Nephron (organoid): Measurements from ENCODE around the gene SRBD1.

Experiments
- H3K27ac Mint-ChIP-seq, 3 experiments: 2 replicates each; pipeline ENCODE4 v1.8.0; 2020; ENCODE audit warnings: mixed read lengths in 3 of 3, mild to moderate bottlenecking in 2 of 3, moderate library complexity in 1 of 3
- H3K27me3 Mint-ChIP-seq: 2 replicates; pipeline ENCODE4 v1.8.0; 2021; ENCODE audit warnings: low read depth, mild to moderate bottlenecking, moderate library complexity, mixed read lengths
- H3K36me3 Mint-ChIP-seq: 2 replicates; pipeline ENCODE4 v1.8.0; 2020; ENCODE audit warnings: low read depth, mixed read lengths
- H3K4me1 Mint-ChIP-seq: 2 replicates; pipeline ENCODE4 v1.8.0; 2020; ENCODE audit warnings: mixed read lengths
- H3K4me3 Mint-ChIP-seq, 3 experiments: 2 replicates each; pipeline ENCODE4 v1.8.0; 2020; ENCODE audit warnings: mild to moderate bottlenecking in 3 of 3, mixed read lengths in 3 of 3, moderate library complexity in 2 of 3
- H3K9me3 Mint-ChIP-seq: 2 replicates; pipeline ENCODE4 v1.8.0; 2020; ENCODE audit warnings: mixed read lengths
- TF ChIP-seq, protein P1 (sequence below), 3 experiments: fragments of 200-600 bp; sonication (generic); IDR thresholded peaks; one replicate each; pipeline ENCODE4 v1.5.0; 2021; ENCODE audit warnings: antibody characterized with exemption in 3 of 3; ENCODE audit not compliant: unreplicated experiment in 3 of 3

The SRBD1 gene

DNA sequence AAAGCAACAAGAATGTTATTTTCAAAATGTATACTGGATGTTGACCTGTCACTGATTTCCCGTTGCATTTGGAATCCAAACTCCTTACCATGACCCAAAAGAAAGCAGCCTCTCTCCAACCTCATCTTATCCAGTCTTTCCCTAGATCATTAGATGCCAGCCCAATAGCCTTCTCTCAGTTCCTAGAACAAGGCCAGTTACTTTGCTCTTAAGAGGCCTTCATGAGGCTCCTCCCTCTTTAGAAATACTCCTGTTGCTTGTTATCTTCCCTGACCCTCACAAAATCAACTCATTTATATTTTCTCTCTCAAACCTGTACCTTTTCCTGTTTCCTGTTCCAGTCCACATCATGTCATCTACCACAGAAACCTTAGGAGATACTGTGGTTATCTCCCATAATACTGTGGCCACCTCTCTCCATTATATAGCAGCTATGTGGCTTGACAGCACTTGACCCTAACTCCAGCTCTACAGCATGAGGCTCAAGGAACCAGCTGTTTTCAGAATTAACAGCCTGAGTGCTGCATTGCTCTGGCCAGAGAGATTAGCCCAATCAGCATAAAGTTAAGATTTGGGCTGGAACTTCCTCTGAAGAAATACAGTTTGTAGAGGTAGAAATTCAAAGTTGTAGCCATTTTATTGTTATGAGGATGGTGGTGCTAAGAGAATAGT is 22.8 kb downstream of the SRBD1 start:
- Mint-ChIP-seq H3K27me3 (no peaks in the 10 kb centered on the region), H3K36me3 (peaks cover 10% of the 10 kb centered on the region), H3K9me3 (no peaks in the 10 kb centered on the region), H3K27ac (no peak overlapping the region), H3K4me3 (no peak overlapping the region), H3K4me1 (no peaks in the 10 kb centered on the region)
- TF ChIP-seq, protein P1, sequence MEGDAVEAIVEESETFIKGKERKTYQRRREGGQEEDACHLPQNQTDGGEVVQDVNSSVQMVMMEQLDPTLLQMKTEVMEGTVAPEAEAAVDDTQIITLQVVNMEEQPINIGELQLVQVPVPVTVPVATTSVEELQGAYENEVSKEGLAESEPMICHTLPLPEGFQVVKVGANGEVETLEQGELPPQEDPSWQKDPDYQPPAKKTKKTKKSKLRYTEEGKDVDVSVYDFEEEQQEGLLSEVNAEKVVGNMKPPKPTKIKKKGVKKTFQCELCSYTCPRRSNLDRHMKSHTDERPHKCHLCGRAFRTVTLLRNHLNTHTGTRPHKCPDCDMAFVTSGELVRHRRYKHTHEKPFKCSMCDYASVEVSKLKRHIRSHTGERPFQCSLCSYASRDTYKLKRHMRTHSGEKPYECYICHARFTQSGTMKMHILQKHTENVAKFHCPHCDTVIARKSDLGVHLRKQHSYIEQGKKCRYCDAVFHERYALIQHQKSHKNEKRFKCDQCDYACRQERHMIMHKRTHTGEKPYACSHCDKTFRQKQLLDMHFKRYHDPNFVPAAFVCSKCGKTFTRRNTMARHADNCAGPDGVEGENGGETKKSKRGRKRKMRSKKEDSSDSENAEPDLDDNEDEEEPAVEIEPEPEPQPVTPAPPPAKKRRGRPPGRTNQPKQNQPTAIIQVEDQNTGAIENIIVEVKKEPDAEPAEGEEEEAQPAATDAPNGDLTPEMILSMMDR (IDR thresholded peaks at IDR 0.05; ENCODE audit: unreplicated experiment in 3 of 3) = no peak

DNA sequence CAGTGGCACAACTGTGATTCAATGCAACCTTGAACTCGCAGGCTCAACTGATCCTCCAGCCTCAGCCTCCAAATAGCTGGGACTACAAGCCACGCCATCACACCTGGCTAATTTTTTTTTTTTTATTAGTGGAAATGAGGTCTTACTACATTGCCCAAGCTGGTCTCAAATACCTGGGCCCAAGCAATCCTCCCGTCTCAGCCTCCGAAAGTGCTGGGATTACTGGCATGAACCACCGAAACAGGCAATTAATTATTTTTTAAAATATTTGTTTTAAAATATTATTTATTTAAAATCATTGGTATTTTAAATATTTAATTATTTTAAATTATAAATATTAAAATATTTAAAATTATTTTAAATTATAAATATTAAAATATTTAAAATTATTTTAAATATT is 24.5 kb downstream of the SRBD1 start:
- peaks cover 13% of the 10 kb centered on the region for H3K36me3 Mint-ChIP-seq
- no peak overlapping the region for H3K4me3 Mint-ChIP-seq
- H3K4me1 Mint-ChIP-seq = no peaks in the 10 kb centered on the region
- H3K9me3 Mint-ChIP-seq = no peaks in the 10 kb centered on the region
- H3K27me3 Mint-ChIP-seq = no peaks in the 10 kb centered on the region
- TF ChIP-seq, protein P1 (IDR thresholded peaks at IDR 0.05; ENCODE audit: unreplicated experiment in 3 of 3) = no peak
- no peak overlapping the region for H3K27ac Mint-ChIP-seq

DNA sequence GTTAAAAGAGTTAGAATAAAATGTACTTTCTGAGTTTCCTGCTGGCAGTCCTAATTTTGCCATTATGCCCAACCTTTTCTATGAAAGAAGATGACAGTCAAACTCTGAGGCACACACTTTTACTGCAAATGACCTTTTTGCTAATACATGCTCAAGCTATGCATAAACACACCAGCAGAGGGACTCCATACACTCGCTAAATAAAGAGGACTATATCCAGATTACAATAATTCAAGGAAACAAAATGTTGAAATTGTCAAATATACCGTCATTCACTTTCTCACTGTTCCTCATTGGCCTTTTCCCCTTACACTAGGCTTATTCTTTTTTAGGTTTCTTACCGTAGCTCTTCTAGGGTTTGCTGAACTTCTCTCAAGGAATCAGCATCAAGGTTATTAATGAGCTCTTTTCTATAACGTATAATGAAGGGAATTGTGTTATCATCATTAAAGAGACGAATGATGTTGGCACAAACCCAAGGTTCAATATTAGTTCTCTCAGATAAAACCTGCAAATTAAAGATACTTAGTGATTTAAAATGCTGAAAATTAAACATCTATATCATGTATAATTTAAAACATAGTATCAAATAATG is 25.7 kb downstream of the SRBD1 start:
- Mint-ChIP-seq H3K27me3 (no peaks in the 10 kb centered on the region), H3K9me3 (no peaks in the 10 kb centered on the region), H3K4me1 (no peaks in the 10 kb centered on the region), H3K36me3 (peaks cover 14% of the 10 kb centered on the region), H3K27ac (no peak overlapping the region), H3K4me3 (no peak overlapping the region)
- TF ChIP-seq, protein P1 (IDR thresholded peaks at IDR 0.05; ENCODE audit: unreplicated experiment in 3 of 3) = peak; percentile 64 to 71 (median 68)

DNA sequence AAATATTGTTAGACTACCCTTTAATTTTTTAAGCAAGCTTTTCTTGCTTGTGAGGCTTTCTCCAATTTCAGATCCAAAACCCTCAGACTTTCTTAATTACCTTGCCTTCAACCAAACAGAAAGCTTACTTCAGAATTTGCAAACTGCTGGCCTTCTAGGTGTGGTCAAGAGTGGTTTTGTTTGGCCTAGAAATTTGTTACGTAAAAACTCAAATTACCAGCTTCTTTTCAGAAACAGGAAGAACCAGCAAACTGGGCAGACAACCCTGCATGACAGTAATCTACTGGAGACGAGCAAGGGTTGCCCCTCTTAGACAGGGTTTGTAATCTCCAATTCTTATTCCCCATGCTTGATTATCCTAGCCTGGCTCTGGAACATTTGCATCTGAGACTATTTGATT is 27.1 kb downstream of the SRBD1 start:
- Mint-ChIP-seq H3K36me3 (peaks cover 14% of the 10 kb centered on the region), H3K9me3 (no peaks in the 10 kb centered on the region), H3K27ac (no peak overlapping the region), H3K4me1 (no peaks in the 10 kb centered on the region), H3K27me3 (no peaks in the 10 kb centered on the region), H3K4me3 (no peak overlapping the region)
- TF ChIP-seq, protein P1 (IDR thresholded peaks at IDR 0.05; ENCODE audit: unreplicated experiment in 3 of 3) = no peak

DNA sequence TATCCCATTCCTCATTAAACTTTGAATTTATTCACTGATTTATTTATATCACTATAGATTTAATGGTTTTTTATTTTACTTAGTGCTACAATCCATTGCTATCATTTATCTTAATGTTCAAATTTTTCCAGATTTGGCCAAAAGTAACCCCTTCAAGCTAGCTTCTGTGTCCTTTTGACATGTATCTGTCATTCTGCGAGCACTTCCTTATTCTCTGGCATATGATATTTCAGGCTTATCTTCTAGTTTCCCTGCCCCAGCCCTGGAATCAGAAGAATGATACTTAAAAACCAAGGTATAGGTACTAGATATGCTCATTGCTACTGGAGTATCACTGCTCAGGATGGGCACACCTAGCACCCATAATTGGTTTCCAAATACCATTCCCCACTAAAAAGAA is 28.5 kb downstream of the SRBD1 start:
- H3K4me3 Mint-ChIP-seq = no peak overlapping the region
- TF ChIP-seq, protein P1 (IDR thresholded peaks at IDR 0.05; ENCODE audit: unreplicated experiment in 3 of 3) = no peak
- H3K27me3 Mint-ChIP-seq = no peaks in the 10 kb centered on the region
- peaks cover 23% of the 10 kb centered on the region for H3K36me3 Mint-ChIP-seq
- no peaks in the 10 kb centered on the region for H3K9me3 Mint-ChIP-seq
- H3K4me1 Mint-ChIP-seq = no peaks in the 10 kb centered on the region
- H3K27ac Mint-ChIP-seq = no peak overlapping the region
